PC-9 (cell line): Measurements from ENCODE around the gene TAOK1.
"Not testable (repeated sequence)": the region's sequence is repeated elsewhere in the genome, so short reads cannot be mapped to it uniquely, and the experiment has no call there.

ENCODE experiments used
- CTCF ChIP-seq: fragments of 200-600 bp; sonication (generic); conservative IDR thresholded peaks from 2 replicates; pipeline ENCODE4 v1.6.1; 2017; ENCODE audit warnings: mixed run types, antibody characterized with exemption, mild to moderate bottlenecking, moderate library complexity
- EZH2 ChIP-seq: fragments of 200-600 bp; sonication (generic); IDR thresholded peaks from 2 replicates; pipeline ENCODE4 v1.8.0; 2017; ENCODE audit warnings: antibody characterized with exemption, low read depth

- TF ChIP-seq CTCF, EZH2: not testable (repeated sequence)
Observed at GRCh38 chr17:29345470-29345869, 44.7 kb upstream of the TAOK1 start.
